Measurements from ENCODE around the gene ECSIT.

ECSIT gene

DNA sequence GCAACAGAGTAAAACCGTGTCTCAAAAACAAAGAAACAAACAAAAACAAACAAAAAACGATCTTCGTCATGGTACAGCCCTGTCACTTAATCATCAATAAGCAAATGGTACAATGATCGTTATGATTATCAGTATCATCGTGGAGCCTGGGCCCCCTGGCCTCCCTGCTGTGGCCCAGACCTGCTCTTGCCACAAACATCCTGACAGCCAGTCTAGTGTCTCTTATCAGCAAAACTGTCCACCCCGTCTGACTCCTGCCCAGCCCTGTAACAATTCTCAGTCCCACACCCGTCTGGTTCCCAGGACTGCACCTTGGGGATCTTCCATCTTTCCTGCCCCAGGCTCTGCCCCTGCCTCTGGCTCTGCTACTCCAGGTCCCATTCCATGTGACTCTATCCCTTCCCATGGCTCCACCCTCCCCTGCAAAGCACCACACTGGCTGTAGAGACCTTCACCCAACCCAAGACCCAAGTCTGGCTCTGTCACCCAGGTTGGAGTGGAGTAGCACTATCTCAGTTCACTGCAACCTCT, 29.0 kb downstream of the ECSIT start:
- no peak for DNase-seq

GRCh38 chr19:11499220-11499726, 29.7 kb downstream of the ECSIT start:
- DNase-seq, result no peak

DNA sequence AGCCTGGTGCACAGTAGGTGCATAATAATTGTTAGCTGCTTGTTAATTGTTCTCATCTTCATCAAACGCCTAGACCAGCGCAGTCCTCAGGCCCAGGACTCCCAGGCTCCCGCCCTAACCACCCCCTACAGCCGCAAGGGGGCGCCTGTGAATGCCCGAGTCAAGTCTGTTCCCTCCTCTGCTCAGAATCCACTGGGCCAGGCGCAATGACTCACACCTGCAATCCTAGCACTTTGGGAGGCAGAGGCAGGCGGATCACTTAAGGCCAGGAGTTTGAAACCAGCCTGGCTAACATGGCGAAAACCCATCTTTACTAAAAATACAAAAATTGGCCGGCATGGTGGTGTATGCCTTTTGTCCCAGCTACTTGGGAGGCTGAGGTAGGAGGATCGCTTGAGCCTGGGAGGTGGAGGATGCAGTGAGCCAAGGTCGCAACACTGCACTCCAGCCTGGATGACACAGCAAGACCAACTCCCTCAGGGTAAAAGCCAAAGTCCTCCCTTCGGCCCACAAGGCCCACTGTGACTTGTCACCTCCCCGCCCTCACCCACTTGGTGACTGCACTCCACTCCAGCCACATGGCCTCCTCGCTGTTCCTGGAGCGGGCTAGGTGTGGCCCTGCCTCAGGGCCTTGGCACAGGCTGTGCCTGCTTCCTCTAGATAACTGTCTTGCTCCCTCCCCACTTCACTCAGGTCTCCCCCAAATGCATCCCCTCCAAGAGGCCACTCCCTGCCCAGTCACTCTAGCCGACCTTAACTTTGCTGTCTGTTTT, 32.4 kb downstream of the ECSIT start:
- peak; percentile 50 for DNase-seq

DNA sequence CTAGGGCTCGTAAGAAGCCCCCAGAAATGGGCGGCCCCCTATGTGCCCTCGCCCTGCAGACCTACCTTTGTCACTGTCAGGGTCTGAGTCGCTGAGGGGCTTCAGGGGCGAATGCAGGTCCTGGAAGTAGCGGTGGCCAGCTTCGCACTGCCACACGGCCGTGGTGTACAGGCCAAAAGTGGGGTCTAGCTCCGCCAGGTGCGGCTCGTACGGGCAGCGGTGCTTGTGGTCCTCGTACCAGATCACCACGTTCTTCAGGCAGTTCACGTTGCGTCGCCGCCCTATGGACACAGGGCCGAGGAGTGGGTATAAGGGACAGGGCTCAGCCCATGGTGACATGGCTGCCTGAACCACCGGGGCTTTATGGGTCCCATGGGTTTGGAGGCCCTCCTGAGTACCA, 33.0 kb downstream of the ECSIT start:
- DNase-seq, result no peak

DNA sequence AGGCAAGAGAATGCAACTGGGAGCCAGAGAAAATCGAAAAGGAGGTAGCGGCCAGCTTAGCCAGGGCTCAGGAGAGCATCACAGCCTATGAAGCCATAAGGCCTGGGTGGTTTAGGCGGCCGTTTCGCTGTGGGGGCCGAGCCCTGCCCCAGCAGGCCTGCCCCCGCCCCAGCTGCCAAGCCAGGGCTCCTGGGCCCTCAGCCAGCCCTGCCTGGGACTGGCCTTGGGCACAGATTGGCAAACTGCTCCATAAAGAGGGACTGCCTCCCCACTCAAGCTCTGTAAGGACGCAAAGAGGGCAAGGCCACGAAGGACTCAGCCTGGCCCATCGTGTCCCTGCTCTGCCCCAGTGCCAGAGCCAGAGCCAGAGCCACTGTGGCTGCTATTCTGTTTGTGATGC, 33.5 kb downstream of the ECSIT start:
- no peak for DNase-seq

DNA sequence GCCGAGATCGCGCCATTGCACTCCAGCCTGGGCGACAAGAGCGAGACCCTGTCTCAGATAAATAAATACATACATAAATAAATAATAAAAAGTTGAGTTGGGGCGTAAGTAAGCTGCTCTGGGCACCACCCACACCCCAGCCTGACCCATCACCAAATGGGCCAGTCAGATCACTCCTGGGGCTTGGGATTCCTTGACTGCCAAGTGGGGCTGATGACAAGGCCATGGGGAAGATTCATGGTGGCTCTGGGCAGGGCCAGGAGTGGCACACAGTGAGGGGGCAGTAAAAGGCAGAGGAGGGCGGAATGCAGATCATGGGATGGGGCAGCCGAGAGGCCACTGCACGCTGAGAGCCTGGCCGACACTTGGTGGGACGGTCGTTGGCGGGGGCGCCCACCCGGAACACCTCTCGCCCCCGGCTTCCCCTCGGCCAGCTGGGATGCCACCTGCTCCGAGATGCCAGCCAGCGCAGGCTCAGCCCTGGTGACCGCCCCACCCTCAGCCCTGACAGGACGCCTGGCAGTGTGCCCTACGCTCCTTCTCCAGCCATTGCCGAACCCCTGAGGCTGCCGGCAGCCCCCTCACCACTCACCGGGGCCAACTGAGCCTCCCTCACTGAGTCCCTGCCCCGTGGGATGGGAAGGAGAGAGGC, 34.2 kb downstream of the ECSIT start:
- DNase-seq, result no peak

- no peak for DNase-seq
Measured at GRCh38 chr19:11489378-11489777, 39.6 kb downstream of the ECSIT start.

DNA sequence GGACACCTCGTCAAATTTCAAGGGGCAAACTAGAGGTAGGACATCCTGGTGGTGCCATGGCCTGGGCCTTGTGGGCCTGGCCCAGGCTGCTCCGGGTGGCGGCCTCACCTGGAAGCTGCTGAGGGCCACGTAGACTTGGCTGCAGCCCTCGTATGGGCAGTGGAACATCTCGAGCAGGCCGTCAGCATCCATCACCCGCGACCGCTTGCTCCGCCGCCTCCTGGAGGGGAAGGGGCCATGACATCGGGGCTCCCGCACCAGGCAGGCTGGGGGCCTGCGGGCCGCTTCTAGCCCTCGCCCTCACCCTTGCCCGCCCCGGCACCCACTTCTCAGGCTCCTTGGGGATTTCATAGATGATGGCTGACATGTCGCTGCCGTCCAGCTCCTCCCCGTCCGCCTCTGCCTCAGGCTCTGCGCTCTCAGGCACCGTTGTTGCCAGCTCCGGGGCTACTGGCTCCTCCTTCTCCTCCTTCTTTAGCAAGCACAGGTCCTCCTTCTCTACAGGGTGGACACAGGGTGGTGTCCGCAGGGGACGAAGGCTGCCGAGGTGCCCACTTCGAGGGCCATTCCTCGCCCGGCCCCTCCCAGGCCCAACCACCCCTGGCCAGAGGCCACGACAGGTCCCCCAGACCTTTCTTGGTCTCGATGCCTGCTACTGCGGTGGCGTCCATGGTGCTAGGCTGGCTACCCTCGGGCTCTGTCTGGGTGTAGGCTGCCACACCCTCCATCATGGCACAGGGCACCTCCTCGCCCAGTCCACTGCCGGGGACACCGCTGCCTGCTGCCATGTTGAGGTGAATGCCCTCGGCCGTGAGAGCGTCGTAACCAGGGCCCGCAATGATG, 42.1 kb downstream of the ECSIT start:
- DNase-seq, result no peak

DNA sequence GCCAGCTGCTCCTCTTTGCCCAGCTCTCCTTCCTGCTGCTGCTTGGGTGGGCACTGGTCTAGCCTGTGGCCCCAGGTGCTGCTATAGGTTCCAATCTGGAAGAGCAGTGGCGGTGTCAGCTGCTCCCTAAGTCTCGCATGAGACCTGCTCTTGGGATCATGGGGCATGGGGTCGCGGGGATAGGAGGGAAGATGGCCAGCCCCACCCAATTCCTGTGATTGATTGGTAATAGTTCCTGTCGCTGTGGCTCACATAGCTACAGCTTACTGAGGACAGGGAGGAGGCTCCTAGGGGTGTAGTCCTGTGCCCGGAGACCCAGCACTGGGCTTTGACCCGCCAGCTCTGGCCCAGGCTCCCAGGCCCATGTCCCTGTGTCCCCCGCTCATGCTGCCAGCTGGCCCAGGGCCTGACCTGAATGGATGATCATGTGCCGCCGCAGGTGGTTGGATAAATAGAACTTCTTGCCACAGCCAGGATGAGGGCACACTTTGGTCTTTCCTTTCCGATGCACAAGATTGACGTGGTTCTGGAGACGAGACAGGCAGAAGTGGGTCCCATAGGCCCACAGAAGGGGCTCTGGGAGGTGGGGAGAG, 43.6 kb downstream of the ECSIT start:
- DNase-seq, result no peak

DNA sequence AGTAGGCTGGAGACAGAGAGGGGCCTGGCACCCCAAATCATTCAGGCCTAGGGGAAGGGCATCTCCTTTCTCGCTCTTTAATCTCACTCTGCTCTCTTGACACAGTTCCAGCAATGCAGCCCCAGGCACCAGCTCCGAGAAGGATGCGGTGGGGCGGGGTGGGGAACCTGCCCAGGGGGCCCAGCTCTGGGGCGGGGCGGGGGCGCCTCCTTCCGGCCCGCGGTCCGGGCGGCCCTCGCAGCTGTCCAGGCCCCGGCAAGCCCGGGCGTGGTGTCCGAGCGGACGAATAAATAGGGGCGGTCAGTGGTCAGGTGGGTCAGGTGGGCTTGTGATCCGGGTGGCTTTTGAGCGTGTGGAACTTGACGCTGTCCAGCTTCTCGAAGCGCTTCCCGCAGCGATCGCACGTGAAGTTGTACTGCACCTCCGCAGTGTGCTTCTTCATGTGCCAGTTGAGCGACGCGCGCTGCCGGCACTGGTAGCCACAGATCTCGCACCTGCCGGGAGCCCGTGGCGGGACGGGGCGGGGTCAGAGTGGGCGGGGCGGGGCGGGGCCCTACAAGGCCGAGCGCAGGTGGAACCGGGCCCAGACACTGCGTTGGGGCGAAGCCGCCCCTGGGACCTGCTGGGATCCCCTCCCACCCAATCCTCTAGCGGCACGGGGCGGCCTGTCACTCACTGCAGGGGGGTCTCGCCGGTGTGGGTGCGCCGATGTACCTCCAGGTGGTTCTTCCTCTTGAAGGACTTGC, 45.4 kb downstream of the ECSIT start:
- DNase-seq, result no peak

DNA sequence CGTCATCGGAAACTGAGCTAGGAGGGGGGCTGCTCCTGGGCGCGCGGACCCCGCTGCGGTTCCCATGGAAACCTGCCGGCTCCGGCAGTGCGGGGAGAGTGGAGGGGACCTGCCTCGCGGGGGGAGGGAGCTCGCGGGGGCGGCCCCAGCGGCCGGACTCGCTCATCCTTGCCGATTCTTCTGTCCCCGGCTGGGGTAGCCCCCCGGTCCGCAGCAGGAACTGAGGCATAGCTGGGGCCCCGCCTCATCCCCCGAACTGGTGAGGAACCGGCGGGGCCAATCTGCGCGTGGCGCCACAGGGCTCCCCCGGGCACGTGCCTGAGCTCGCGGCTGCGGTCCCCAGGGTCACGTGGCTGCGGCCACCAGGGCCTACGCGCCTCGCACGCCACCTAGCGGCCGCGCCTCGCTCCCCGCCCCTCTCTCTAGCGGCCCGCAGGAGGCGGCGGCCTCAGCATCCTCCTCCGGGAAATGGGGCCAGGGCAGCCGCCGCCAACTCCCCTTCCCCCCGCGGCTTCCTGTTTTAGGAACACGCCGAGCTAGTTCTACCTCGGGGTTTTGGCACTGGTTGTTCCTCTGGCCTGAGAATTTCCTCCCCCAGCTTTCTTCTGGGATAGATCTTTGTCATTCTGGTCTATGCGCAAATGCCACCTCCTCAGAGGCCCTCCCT, 46.4 kb downstream of the ECSIT start:
- peak; percentile 78 for DNase-seq

DNA sequence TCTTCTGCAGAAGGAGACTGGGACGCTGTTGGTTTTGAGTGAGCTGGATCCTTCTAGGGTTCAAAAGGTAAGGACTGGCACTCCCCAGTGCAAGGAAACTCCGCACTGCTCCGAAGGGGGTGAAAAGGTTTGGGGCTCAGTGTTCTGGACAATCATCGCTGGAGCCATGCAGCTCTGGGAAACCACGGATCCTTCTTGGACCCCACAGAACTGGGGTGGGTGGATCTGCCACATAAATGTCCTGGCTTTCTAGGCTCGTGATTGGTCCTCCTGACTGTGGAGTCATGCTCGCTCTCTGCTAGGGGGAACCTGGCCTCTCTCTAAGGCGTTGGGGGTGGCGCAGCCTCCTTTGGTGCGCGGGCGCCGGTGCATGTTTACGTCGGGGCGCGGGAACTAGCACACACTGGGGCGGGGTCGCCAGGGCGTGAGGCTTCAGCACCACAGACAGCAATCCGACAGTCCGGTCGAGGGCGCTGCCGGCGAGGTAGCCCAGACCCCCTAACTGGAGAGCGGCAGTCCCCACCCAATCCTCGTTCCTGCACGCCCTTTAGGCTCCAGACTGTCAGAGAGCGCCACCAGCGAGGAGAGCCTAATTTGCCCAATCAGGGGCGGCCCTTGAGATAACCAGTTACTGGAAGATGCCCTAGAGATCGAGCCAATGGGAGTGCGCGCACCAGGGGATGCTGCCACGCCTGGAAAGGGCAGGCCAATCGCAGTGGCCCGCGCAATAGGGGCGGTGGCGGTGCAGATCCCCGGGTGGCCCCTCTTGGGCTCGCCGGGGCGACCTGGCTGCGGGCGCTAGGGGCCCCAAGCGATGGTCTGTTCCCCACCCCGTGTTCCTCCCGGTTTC, 47.2 kb downstream of the ECSIT start:
- DNase-seq, result no peak

GRCh38 chr19:11480715-11481533, 48.0 kb downstream of the ECSIT start, which contains the start of gene ELAVL3:
Gene ELAVL3, minus strand, starts transcription at chr19:11481046. Its CDS starts 438 bp downstream, at chr19:11480608.
- DNase-seq, result no peak

DNA sequence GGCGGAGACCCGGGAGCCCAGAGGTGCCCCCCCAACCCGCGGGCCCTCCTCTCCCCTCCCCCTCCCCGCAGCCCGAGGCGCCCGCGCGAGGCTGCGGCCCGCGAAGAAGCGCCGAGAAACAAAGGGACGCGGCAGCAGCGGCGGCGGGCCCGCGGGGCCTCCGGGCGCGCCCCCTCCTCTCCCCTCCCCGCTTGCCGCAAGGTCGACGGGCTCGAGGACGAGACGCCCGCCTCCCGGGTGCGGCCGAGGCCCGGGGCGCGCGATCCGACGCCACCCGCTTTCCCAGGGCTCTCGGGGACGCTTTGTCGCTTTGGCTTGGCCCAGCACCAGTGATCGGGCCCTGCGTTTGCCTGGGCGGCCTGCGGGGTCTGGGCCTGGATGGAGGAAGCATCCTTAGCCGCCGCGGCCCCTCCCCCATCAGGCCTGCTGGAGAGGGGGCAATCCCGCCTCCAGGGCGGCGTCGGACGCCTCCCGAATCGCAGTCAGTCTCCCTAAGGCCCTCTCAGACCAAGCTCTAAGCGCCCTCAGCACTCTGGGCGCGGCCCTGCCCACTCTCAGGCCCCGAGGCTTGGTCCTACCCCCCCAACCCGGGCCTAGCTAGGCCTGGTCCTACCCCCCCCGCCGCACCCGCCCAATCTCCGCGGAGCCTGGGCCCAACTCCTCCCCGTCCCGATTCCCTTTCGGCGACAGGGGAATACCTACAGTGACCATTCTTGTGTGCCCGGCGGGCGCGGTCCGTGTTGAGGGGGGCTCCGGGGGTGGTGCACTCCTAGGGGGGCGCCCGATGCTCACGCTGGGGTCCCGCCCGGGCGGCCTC, 48.8 kb downstream of the ECSIT start:
- no peak for DNase-seq

DNA sequence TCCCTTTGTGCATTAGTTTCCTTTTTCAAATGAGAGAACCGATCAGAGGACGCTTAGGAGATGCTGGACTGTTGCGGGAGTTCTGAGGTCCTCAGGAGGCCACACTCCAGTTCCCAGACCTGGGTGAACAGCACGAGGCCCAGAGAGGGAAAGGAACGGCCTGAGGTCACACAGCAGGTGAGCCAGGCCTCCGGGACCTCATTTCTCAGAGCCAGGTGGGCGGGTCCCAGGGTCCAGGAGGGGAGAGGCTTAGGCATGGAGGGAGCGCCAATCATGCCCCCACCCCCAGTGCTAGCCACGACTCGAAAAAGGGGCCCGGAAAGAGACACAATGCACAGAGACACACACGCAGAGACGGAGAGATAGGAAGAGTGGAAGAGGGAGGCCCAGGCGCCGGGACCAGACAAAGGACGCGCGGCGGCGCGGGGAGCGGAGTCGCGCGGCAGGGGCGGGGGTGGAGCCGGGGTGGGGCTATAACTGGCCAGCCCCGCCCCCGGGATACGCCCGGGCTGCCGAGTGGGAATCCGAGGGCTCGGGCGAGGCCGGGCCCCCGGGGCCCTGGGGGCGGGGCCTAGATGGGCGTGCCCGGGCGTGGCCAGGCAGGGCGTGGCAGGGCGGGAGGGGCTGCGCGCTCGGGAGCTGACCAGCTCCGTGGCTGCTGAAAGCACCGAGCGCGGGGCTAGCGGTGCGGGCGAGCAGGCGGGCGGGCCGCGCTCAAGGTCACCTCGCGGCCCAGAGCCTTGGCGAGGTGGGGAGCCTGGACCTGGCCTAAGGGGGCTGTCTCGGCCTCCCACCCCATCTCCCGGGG, 49.6 kb downstream of the ECSIT start:
- DNase-seq, result no peak

- no peak for DNase-seq
Measured at GRCh38 chr19:11478167-11479089, 50.5 kb downstream of the ECSIT start.

GRCh38 chr19:11475861-11476260, 53.1 kb downstream of the ECSIT start:
- DNase-seq, result no peak
